ENCODE data around the gene EXOSC1. TPM values are rescaled to one million over a fixed set of nuclear protein-coding genes. Genes with fewer than 3 reads are reported as not detected.

EXOSC1 gene
- total RNA-seq, 2 experiments from 2014 or later = 28.8 to 29.7 TPM

GRCh38 chr10:97452352-97452751 is 6.5 kb upstream of the EXOSC1 start:
- TF ChIP-seq, protein P1, sequence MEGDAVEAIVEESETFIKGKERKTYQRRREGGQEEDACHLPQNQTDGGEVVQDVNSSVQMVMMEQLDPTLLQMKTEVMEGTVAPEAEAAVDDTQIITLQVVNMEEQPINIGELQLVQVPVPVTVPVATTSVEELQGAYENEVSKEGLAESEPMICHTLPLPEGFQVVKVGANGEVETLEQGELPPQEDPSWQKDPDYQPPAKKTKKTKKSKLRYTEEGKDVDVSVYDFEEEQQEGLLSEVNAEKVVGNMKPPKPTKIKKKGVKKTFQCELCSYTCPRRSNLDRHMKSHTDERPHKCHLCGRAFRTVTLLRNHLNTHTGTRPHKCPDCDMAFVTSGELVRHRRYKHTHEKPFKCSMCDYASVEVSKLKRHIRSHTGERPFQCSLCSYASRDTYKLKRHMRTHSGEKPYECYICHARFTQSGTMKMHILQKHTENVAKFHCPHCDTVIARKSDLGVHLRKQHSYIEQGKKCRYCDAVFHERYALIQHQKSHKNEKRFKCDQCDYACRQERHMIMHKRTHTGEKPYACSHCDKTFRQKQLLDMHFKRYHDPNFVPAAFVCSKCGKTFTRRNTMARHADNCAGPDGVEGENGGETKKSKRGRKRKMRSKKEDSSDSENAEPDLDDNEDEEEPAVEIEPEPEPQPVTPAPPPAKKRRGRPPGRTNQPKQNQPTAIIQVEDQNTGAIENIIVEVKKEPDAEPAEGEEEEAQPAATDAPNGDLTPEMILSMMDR (IDR thresholded peaks at IDR 0.05) = no peak
- no peak overlapping the region for H3K4me3 ChIP-seq (ENCODE audit: low read length)
- H3K9me3 ChIP-seq (ENCODE audit: control insufficient read depth in 1 of 2, insufficient read depth in 1 of 2, low read length in 2 of 2) = no peaks in the 10 kb centered on the region
- no peaks in the 10 kb centered on the region for H3K27me3 ChIP-seq (ENCODE audit: control insufficient read depth in 1 of 2, insufficient read depth in 2 of 2, low read length in 2 of 2)
- POLR2A ChIA-PET = no interaction called here
- CTCF ChIA-PET = no interaction called here
- DNase-seq (no peak), ATAC-seq (ENCODE audit: poor library complexity) (no peak)
- peaks cover 63% of the 10 kb centered on the region for H3K36me3 Mint-ChIP-seq (ENCODE audit: low read depth)
- no peaks in the 10 kb centered on the region for H3K9me3 Mint-ChIP-seq
- H3K27ac ChIP-seq (ENCODE audit: low read depth in 1 of 2, low read length in 2 of 2) = no peak overlapping the region
- H3K4me1 ChIP-seq (ENCODE audit: insufficient read depth, low read length) = peaks cover 18% of the 10 kb centered on the region
- no peaks in the 10 kb centered on the region for H3K27me3 Mint-ChIP-seq
- H3K36me3 ChIP-seq (ENCODE audit: insufficient read depth, low read length) = peaks cover 43% of the 10 kb centered on the region
- H3K4me1 Mint-ChIP-seq (ENCODE audit: low read depth) = peaks cover 40% of the 10 kb centered on the region
- H3K4me3 Mint-ChIP-seq = no peak overlapping the region
- peak overlapping the region; percentile 33 for H3K27ac Mint-ChIP-seq
- intact Hi-C loops (cut with DNase I, micrococcal nuclease) = no loop called here

GRCh38 chr10:97451605-97452004 is 5.8 kb upstream of the EXOSC1 start:
- no peak for DNase-seq
- Mint-ChIP-seq H3K27me3 (no peaks in the 10 kb centered on the region), H3K9me3 (no peaks in the 10 kb centered on the region), H3K27ac (peak overlapping the region; percentile 55), H3K36me3 (ENCODE audit: low read depth) (peaks cover 55% of the 10 kb centered on the region), H3K4me1 (ENCODE audit: low read depth) (peaks cover 46% of the 10 kb centered on the region), H3K4me3 (no peak overlapping the region)
- peaks cover 26% of the 10 kb centered on the region for H3K4me1 ChIP-seq (ENCODE audit: insufficient read depth, low read length)
- no peaks in the 10 kb centered on the region for H3K9me3 ChIP-seq (ENCODE audit: control insufficient read depth in 1 of 2, insufficient read depth in 1 of 2, low read length in 2 of 2)
- H3K27ac ChIP-seq (ENCODE audit: low read depth in 1 of 2, low read length in 2 of 2) = no peak overlapping the region
- peaks cover 36% of the 10 kb centered on the region for H3K36me3 ChIP-seq (ENCODE audit: insufficient read depth, low read length)
- no peaks in the 10 kb centered on the region for H3K27me3 ChIP-seq (ENCODE audit: control insufficient read depth in 1 of 2, insufficient read depth in 2 of 2, low read length in 2 of 2)
- CTCF ChIA-PET = no interaction called here
- POLR2A ChIA-PET = no interaction called here
- ATAC-seq (ENCODE audit: poor library complexity) = no peak
- TF ChIP-seq, protein P1 (IDR thresholded peaks at IDR 0.05) = no peak
- intact Hi-C loops (cut with DNase I, micrococcal nuclease) = no loop called here
- no peak overlapping the region for H3K4me3 ChIP-seq (ENCODE audit: low read length)

GRCh38 chr10:97450828-97451227 is 5.0 kb upstream of the EXOSC1 start:
- ChIA-PET CTCF (no interaction called here), POLR2A (no interaction called here)
- H3K9me3 Mint-ChIP-seq = no peaks in the 10 kb centered on the region
- no peak overlapping the region for H3K4me3 ChIP-seq (ENCODE audit: low read length)
- H3K36me3 Mint-ChIP-seq (ENCODE audit: low read depth) = peaks cover 51% of the 10 kb centered on the region
- peak overlapping the region; percentile 55 for H3K27ac Mint-ChIP-seq
- H3K27ac ChIP-seq (ENCODE audit: low read depth in 1 of 2, low read length in 2 of 2) = no peak overlapping the region
- intact Hi-C loops (cut with DNase I, micrococcal nuclease) = no loop called here
- H3K36me3 ChIP-seq (ENCODE audit: insufficient read depth, low read length) = peaks cover 30% of the 10 kb centered on the region
- TF ChIP-seq, protein P1 (IDR thresholded peaks at IDR 0.05) = no peak
- no peaks in the 10 kb centered on the region for H3K27me3 Mint-ChIP-seq
- H3K27me3 ChIP-seq (ENCODE audit: control insufficient read depth in 1 of 2, insufficient read depth in 2 of 2, low read length in 2 of 2) = no peaks in the 10 kb centered on the region
- no peaks in the 10 kb centered on the region for H3K9me3 ChIP-seq (ENCODE audit: control insufficient read depth in 1 of 2, insufficient read depth in 1 of 2, low read length in 2 of 2)
- peaks cover 53% of the 10 kb centered on the region for H3K4me1 Mint-ChIP-seq (ENCODE audit: low read depth)
- peaks cover 31% of the 10 kb centered on the region for H3K4me1 ChIP-seq (ENCODE audit: insufficient read depth, low read length)
- DNase-seq = no peak
- peak overlapping the region; percentile 54 for H3K4me3 Mint-ChIP-seq
- no peak for ATAC-seq (ENCODE audit: poor library complexity)

All from CD4-positive, alpha-beta T cell (primary cell).